Measurements from ENCODE around the gene LCMT1.

LCMT1 gene

DNA sequence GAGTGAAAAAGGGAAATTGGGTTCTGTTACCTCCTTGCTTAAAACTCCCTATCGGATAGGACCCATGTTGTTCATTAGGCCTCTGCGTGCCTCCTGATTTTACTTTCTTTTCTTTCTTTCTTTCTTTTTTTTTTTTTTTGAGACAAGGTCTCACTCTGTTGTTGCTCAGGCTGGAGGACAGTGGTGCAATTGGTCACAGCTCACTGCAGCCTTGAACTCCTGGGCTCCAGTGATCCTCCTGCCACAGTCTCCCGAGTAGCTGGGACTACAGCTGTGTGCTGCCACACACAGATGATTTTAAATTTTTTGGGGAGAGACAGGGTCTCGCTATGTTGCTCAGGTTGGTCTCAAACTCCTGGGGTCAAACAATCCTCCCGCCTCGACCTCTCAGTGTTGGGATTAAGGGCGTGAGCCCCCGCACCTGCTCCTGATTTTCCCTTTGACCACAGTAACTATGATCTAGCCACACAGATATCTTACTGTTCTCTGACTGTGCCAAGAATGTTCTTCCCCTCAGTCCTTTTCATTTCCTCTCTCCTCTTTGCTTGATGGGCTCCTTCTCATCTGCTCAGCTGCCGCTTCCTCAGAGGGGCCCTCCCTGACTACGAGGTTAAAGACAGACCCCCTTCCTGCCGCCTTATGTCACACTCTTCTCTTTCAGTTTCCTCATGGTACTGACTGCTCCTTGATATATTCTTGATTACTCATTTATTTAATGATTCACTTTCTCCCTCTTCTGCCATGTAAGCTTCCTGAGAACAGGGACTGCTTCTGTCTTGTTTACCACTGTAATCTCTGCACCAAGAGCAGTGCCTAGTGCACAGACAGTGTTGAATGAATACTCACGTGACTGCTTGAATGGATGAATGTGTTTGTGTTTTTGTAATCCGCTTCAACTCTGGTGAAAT lies 44.3 kb downstream of the LCMT1 start:
- POLR2A ChIA-PET, result no interaction called here
- 93% methylated on average over 12 of the region's 13 CpGs for WGBS (ENCODE audit: insufficient coverage)
- Histone ChIP-seq H3K4me3 (ENCODE audit: control insufficient read depth in 1 of 7, extremely low read depth in 1 of 7, insufficient read depth in 4 of 7, low read depth in 2 of 7, low read length in 6 of 7) (no peak overlapping the region), H3K27ac (ENCODE audit: insufficient read depth in 1 of 2, low read depth in 1 of 2, low read length in 2 of 2, poor library complexity in 1 of 2, severe bottlenecking in 2 of 2) (no peak overlapping the region), H3K27me3 (replicated peaks in 2 of 5; ENCODE audit: control insufficient read depth in 4 of 5, insufficient read depth in 5 of 5, low read length in 4 of 5) (no peaks in the 10 kb centered on the region), H3K36me3 (ENCODE audit: control insufficient read depth in 4 of 4, insufficient read depth in 4 of 4, low read length in 3 of 4) (peaks cover 0 to 44% (median 6%) of the 10 kb centered on the region in 4 experiments), H3K4me1 (ENCODE audit: control extremely low read depth in 1 of 4, control insufficient read depth in 4 of 4, insufficient read depth in 4 of 4, low read length in 3 of 4) (peaks cover 0 to 7% (median 0%) of the 10 kb centered on the region in 4 experiments), H3K9me3 (ENCODE audit: control extremely low read depth in 1 of 5, control insufficient read depth in 4 of 5, insufficient read depth in 2 of 5, low read depth in 1 of 5, low read length in 4 of 5) (no peaks in the 10 kb centered on the region)
- CTCF ChIA-PET, result interaction anchor here (0.6 kb wide), 1 partner anchor 1311 kb away, joined by 4 read pairs; no protein-coding TSS in a partner anchor
- no peak for DNase-seq

DNA sequence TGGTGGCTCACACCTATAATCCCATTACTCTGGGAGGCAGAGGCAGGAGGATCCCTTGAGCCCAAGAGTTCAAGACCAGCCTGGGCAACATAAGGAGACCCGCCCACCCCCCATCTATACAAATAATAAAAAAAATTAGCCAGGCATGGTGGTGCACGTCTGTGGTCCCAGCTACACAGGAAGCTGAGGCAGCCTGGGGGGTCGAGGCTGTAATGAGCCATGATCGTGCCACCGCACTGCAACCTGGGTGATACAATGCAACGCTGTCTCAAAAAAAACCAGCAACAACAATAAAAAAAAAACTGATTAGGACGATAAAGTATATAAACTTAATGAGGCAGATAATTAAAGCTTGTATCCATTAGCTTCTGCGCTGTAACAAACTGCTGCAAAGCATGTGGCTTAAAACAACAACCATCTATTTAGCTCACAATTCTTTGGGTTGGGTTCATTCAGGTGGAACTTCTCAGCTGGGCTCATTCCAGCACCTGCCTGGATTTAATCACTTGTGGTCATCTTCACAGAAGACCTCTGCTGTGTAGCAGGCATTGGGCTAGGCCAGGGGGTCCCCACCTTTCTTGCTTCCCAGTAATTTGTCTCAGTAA lies 45.8 kb downstream of the LCMT1 start:
- Histone ChIP-seq H3K36me3 (ENCODE audit: control insufficient read depth in 4 of 4, insufficient read depth in 4 of 4, low read length in 3 of 4) (peaks cover 4 to 46% (median 6%) of the 10 kb centered on the region in 4 experiments), H3K4me1 (ENCODE audit: control extremely low read depth in 1 of 4, control insufficient read depth in 4 of 4, insufficient read depth in 4 of 4, low read length in 3 of 4) (peaks cover 0 to 7% (median 0%) of the 10 kb centered on the region in 4 experiments), H3K27ac (ENCODE audit: insufficient read depth in 1 of 2, low read depth in 1 of 2, low read length in 2 of 2, poor library complexity in 1 of 2, severe bottlenecking in 2 of 2) (no peak overlapping the region), H3K9me3 (ENCODE audit: control extremely low read depth in 1 of 5, control insufficient read depth in 4 of 5, insufficient read depth in 2 of 5, low read depth in 1 of 5, low read length in 4 of 5) (no peaks in the 10 kb centered on the region), H3K4me3 (ENCODE audit: control insufficient read depth in 1 of 7, extremely low read depth in 1 of 7, insufficient read depth in 4 of 7, low read depth in 2 of 7, low read length in 6 of 7) (no peak overlapping the region), H3K27me3 (replicated peaks in 2 of 5; ENCODE audit: control insufficient read depth in 4 of 5, insufficient read depth in 5 of 5, low read length in 4 of 5) (no peaks in the 10 kb centered on the region)
- POLR2A ChIA-PET, result no interaction called here
- CTCF ChIA-PET, result interaction anchor here (0.9 kb wide), 1 partner anchor 52 kb away, joined by 3 read pairs; no protein-coding TSS in a partner anchor
- WGBS (ENCODE audit: insufficient coverage), result 82% methylated on average over 3 of the region's 8 CpGs
- no peak for DNase-seq

DNA sequence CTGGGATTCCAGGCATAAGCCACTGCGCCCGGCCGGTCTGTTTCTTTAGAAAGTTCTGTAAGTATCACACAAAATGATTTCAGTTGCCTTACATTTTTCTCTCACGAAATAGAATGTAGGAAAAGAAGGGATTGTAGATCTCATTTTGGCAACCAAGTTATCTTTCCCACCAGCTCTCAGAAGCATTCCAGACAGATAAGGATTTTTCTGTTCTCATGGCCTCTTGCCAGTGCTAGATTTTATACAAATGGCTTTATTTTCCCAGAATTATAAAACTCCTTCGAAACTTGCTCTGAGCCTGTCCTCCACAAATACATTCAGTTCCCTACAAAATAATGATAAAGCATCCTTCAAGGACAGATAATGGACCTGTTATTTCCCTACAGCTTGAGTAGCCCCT lies 46.9 kb downstream of the LCMT1 start:
- Histone ChIP-seq H3K4me1 (ENCODE audit: control extremely low read depth in 1 of 4, control insufficient read depth in 4 of 4, insufficient read depth in 4 of 4, low read length in 3 of 4) (peaks cover 0 to 7% (median 0%) of the 10 kb centered on the region in 4 experiments), H3K36me3 (ENCODE audit: control insufficient read depth in 4 of 4, insufficient read depth in 4 of 4, low read length in 3 of 4) (peaks cover 4 to 49% (median 8%) of the 10 kb centered on the region in 4 experiments), H3K4me3 (ENCODE audit: control insufficient read depth in 1 of 7, extremely low read depth in 1 of 7, insufficient read depth in 4 of 7, low read depth in 2 of 7, low read length in 6 of 7) (no peak overlapping the region), H3K27me3 (replicated peaks in 2 of 5; ENCODE audit: control insufficient read depth in 4 of 5, insufficient read depth in 5 of 5, low read length in 4 of 5) (no peaks in the 10 kb centered on the region), H3K27ac (ENCODE audit: insufficient read depth in 1 of 2, low read depth in 1 of 2, low read length in 2 of 2, poor library complexity in 1 of 2, severe bottlenecking in 2 of 2) (no peak overlapping the region), H3K9me3 (ENCODE audit: control extremely low read depth in 1 of 5, control insufficient read depth in 4 of 5, insufficient read depth in 2 of 5, low read depth in 1 of 5, low read length in 4 of 5) (no peaks in the 10 kb centered on the region)
- WGBS (ENCODE audit: insufficient coverage), result 100% methylated on average over 5 of the region's 5 CpGs
- POLR2A ChIA-PET, result no interaction called here
- CTCF ChIA-PET, result no interaction called here
- DNase-seq, result no peak

GRCh38 chr16:25161753-25162367 lies 50.3 kb downstream of the LCMT1 start:
- 100% methylated on average over 5 of the region's 5 CpGs for WGBS (ENCODE audit: insufficient coverage)
- no peak overlapping the region for H3K4me3 ChIP-seq (ENCODE audit: control insufficient read depth in 1 of 7, extremely low read depth in 1 of 7, insufficient read depth in 4 of 7, low read depth in 2 of 7, low read length in 6 of 7)
- no peaks in the 10 kb centered on the region for H3K9me3 ChIP-seq (ENCODE audit: control extremely low read depth in 1 of 5, control insufficient read depth in 4 of 5, insufficient read depth in 2 of 5, low read depth in 1 of 5, low read length in 4 of 5)
- H3K27ac ChIP-seq (ENCODE audit: insufficient read depth in 1 of 2, low read depth in 1 of 2, low read length in 2 of 2, poor library complexity in 1 of 2, severe bottlenecking in 2 of 2), result no peak overlapping the region
- CTCF ChIA-PET, result interaction anchor here (1.2 kb wide), 1 partner anchor 27 kb away, joined by 3 read pairs; no protein-coding TSS in a partner anchor
- no peaks in the 10 kb centered on the region for H3K4me1 ChIP-seq (ENCODE audit: control extremely low read depth in 1 of 4, control insufficient read depth in 4 of 4, insufficient read depth in 4 of 4, low read length in 3 of 4)
- DNase-seq, result no peak
- H3K27me3 ChIP-seq (replicated peaks in 2 of 5; ENCODE audit: control insufficient read depth in 4 of 5, insufficient read depth in 5 of 5, low read length in 4 of 5), result no peaks in the 10 kb centered on the region
- peaks cover 4 to 70% (median 30%) of the 10 kb centered on the region in 4 experiments for H3K36me3 ChIP-seq (ENCODE audit: control insufficient read depth in 4 of 4, insufficient read depth in 4 of 4, low read length in 3 of 4)
- POLR2A ChIA-PET, result no interaction called here

- DNase-seq, result no peak
- H3K27ac ChIP-seq (ENCODE audit: insufficient read depth in 1 of 2, low read depth in 1 of 2, low read length in 2 of 2, poor library complexity in 1 of 2, severe bottlenecking in 2 of 2), result no peak overlapping the region
- ChIA-PET CTCF (interaction anchor here (1.1 to 1.3 kb wide), 2 partner anchors 12 to 26 kb away, joined by 4 read pairs; no protein-coding TSS in a partner anchor), POLR2A (no interaction called here)
- WGBS (ENCODE audit: insufficient coverage), result 100% methylated on average over 1 of the region's 1 CpG
- H3K4me1 ChIP-seq (ENCODE audit: control extremely low read depth in 1 of 4, control insufficient read depth in 4 of 4, insufficient read depth in 4 of 4, low read length in 3 of 4), result no peaks in the 10 kb centered on the region
- H3K27me3 ChIP-seq (replicated peaks in 2 of 5; ENCODE audit: control insufficient read depth in 4 of 5, insufficient read depth in 5 of 5, low read length in 4 of 5), result no peaks in the 10 kb centered on the region
- H3K4me3 ChIP-seq (ENCODE audit: control insufficient read depth in 1 of 7, extremely low read depth in 1 of 7, insufficient read depth in 4 of 7, low read depth in 2 of 7, low read length in 6 of 7), result no peak overlapping the region
- H3K36me3 ChIP-seq (ENCODE audit: control insufficient read depth in 4 of 4, insufficient read depth in 4 of 4, low read length in 3 of 4), result peaks cover 4 to 64% (median 35%) of the 10 kb centered on the region in 4 experiments
- no peaks in the 10 kb centered on the region for H3K9me3 ChIP-seq (ENCODE audit: control extremely low read depth in 1 of 5, control insufficient read depth in 4 of 5, insufficient read depth in 2 of 5, low read depth in 1 of 5, low read length in 4 of 5)
These were observed 52.1 kb downstream of the LCMT1 start for GRCh38 chr16:25163683-25164082.

DNA sequence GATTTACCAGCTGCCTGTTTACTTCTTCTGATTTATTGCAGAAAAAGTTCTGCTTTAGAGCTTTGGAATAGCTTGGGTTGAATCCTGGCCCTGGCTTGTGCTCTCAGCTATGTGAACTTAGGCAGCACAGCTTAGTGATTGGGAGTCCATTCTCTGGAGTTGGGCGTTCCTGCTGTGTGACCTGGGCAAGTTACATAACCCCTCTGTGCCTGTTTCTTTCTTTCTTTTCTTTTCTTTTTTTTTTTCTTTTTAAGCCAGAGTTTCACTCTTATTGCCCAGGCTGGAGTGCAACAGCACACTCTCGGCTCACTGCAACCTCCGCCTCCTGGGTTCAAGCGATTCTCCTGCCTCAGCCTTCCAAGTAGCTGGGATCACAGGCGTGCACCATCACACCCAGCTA lies 53.7 kb downstream of the LCMT1 start:
- Histone ChIP-seq H3K4me3 (ENCODE audit: control insufficient read depth in 1 of 7, extremely low read depth in 1 of 7, insufficient read depth in 4 of 7, low read depth in 2 of 7, low read length in 6 of 7) (no peak overlapping the region), H3K9me3 (ENCODE audit: control extremely low read depth in 1 of 5, control insufficient read depth in 4 of 5, insufficient read depth in 2 of 5, low read depth in 1 of 5, low read length in 4 of 5) (no peaks in the 10 kb centered on the region), H3K27me3 (replicated peaks in 2 of 5; ENCODE audit: control insufficient read depth in 4 of 5, insufficient read depth in 5 of 5, low read length in 4 of 5) (no peaks in the 10 kb centered on the region), H3K4me1 (ENCODE audit: control extremely low read depth in 1 of 4, control insufficient read depth in 4 of 4, insufficient read depth in 4 of 4, low read length in 3 of 4) (no peaks in the 10 kb centered on the region), H3K27ac (ENCODE audit: insufficient read depth in 1 of 2, low read depth in 1 of 2, low read length in 2 of 2, poor library complexity in 1 of 2, severe bottlenecking in 2 of 2) (no peak overlapping the region), H3K36me3 (ENCODE audit: control insufficient read depth in 4 of 4, insufficient read depth in 4 of 4, low read length in 3 of 4) (peaks cover 4 to 74% (median 43%) of the 10 kb centered on the region in 4 experiments)
- no peak for DNase-seq
- POLR2A ChIA-PET, result interaction anchor here (0.6 kb wide), 1 partner anchor 86 kb away, joined by 3 read pairs; no protein-coding TSS in a partner anchor
- CTCF ChIA-PET, result no interaction called here
- WGBS (ENCODE audit: insufficient coverage), result 0% methylated on average over 1 of the region's 5 CpGs
